OCI-LY7 (cell line): ENCODE results near the gene ASMTL. TPM values are rescaled to one million over a fixed set of nuclear protein-coding genes. Genes with fewer than 3 reads are reported as not detected.

Source experiments
- BruUV-seq: library from RNA; stranded (reverse); fragments of 400-500 nt; replicated peaks from 2 replicates; lab custom pipeline; 2021; lab: Mats Ljungman, UMichigan
- CTCF ChIA-PET: fragments of 300-600 bp; sonication (Branson Sonifier 250); formaldehyde crosslinking; loops from one replicate; lab custom pipeline; 2022; ENCODE audit warnings: antibody characterized with exemption; ENCODE audit not compliant: unreplicated experiment; lab: Charles Lee
- POLR2A ChIA-PET: fragments of 300-600 bp; sonication (Branson Sonifier 250); formaldehyde crosslinking; loops from one replicate; lab custom pipeline; 2022; ENCODE audit warnings: antibody characterized with exemption; lab: Charles Lee
- DNase-seq: peaks from one replicate; pipeline ENCODE4 v3.0.0-alpha.2; 2015; ENCODE audit warnings: low spot score
- H2AFZ ChIP-seq: fragments of 200-600 bp; sonication (generic), shearing (Covaris generic); 2 replicates; pipeline ENCODE4 v1.6.1; 2014; ENCODE audit warnings: mild to moderate bottlenecking, antibody characterized with exemption, low read length, moderate library complexity
- H3K27ac ChIP-seq: fragments of 200-600 bp; sonication (generic); 2 replicates; pipeline ENCODE4 v1.5.1; 2014; ENCODE audit warnings: mixed run types, low read depth, mild to moderate bottlenecking, moderate library complexity, low read length, inconsistent platforms; ENCODE audit not compliant: poor library complexity, severe bottlenecking
- H3K36me3 ChIP-seq: fragments of 200-600 bp; sonication (generic); 2 replicates; pipeline ENCODE4 v1.6.1; 2014; ENCODE audit warnings: mild to moderate bottlenecking, antibody characterized with exemption, low read length, moderate library complexity, mixed read lengths; ENCODE audit not compliant: insufficient read depth
- H3K4me1 ChIP-seq: fragments of 200-600 bp; sonication (generic); 2 replicates; pipeline ENCODE4 v1.5.1; 2014; ENCODE audit warnings: mild to moderate bottlenecking, low read length; ENCODE audit not compliant: insufficient read depth, poor library complexity, severe bottlenecking
- H3K4me2 ChIP-seq: fragments of 200-600 bp; sonication (generic); 2 replicates; pipeline ENCODE4 v1.6.1; 2014; ENCODE audit warnings: mild to moderate bottlenecking, low read length
- H3K4me3 ChIP-seq: fragments of 200-600 bp; sonication (generic); 2 replicates; pipeline ENCODE4 v1.5.1; 2014; ENCODE audit warnings: mild to moderate bottlenecking, low read depth, low read length; ENCODE audit not compliant: poor library complexity, severe bottlenecking
- H3K79me2 ChIP-seq: fragments of 200-600 bp; sonication (generic); 2 replicates; pipeline ENCODE4 v1.6.1; 2016; ENCODE audit warnings: low read depth, mild to moderate bottlenecking, low read length, moderate library complexity, mixed read lengths; ENCODE audit not compliant: insufficient read depth
- H3K9me2 ChIP-seq: fragments of 200-600 bp; sonication (generic); 2 replicates; pipeline ENCODE4 v1.6.1; 2016; ENCODE audit warnings: mild to moderate bottlenecking, low read length, mixed read lengths; ENCODE audit not compliant: insufficient read depth
- H3K9me3 ChIP-seq: fragments of 200-600 bp; sonication (generic); 2 replicates; pipeline ENCODE4 v1.6.1; 2014; ENCODE audit warnings: mild to moderate bottlenecking, mixed run types, low read length, mixed read lengths
- H4K20me1 ChIP-seq: fragments of 200-600 bp; sonication (generic); 2 replicates; pipeline ENCODE4 v1.6.1; 2014; ENCODE audit warnings: mild to moderate bottlenecking, antibody characterized with exemption, low read length, moderate library complexity, mixed read lengths; ENCODE audit not compliant: insufficient read depth
- EZH2phosphoT487 ChIP-seq: fragments of 200-600 bp; sonication (generic); IDR thresholded peaks from 2 replicates; pipeline ENCODE4 v1.6.1; 2018; ENCODE audit warnings: low read depth, borderline replicate concordance, mild to moderate bottlenecking, mixed run types, antibody characterized with exemption, low read length, moderate library complexity, mixed read lengths
- intact Hi-C: fragments of 100-400 bp; cut with micrococcal nuclease; formaldehyde crosslinking; loops from one replicate; pipeline ENCODE4 v1.10.0; 2022; ENCODE audit not compliant: unreplicated experiment
- total RNA-seq, 2 experiments: library from RNA; depleted of rRNA in 1 of 2; stranded (reverse); fragments of >200 nt in 1 of 2; shearing (Covaris generic) in 1 of 2; gene quantifications; 2 replicates each; pipeline ENCODE4 v1.2.3, GENCODE V29; 2014 to 2022
- TF ChIP-seq, protein P1 (sequence below): fragments of 200-600 bp; sonication (generic); conservative IDR thresholded peaks from 2 replicates; pipeline ENCODE4 v1.5.1; 2014; ENCODE audit warnings: mild to moderate bottlenecking, antibody characterized with exemption, low read length, moderate library complexity, mixed read lengths

ASMTL gene
- total RNA-seq, 2 experiments from 2014 or later = 17.2 to 37.0 TPM

DNA sequence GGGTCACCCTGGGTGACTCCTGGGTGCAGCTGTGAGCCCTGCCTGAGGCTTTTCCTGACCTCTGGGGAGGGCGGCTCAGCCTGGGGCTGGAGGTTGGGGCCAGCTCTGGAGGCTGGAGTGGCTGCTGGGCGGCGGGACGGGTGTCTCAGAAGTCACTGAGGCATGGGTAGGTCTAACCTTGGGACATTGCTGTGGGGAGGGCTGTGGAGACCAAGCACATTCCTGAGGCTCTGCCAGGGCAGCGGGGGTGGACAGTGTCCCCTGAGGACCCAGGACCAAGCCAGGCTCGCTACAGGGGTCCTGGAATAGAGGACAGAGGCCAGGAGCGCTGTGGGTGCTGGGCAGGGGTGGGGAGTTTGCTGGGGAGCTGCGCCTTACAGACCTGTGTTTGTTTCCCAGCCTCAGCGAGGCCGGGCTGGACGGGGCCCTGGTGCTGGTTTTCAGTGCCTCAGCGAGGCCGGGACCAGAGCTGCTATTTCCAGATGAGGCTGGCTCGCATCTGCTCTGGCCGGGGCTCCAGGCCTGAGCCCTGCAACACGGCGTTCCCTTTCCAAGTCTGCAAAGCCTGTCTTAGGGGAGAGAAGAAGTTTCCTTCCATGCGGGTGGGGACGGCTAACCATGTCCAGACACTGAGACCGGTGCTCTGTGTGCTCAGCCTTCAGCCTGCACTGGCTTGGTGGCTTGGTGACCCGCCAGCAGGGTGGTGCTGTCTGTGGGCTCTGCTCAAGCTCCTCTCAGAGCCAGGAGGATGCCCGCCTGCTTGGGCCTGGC lies 57.8 kb downstream of the ASMTL start:
- Histone ChIP-seq H3K9me3 (no peaks in the 10 kb centered on the region), H3K4me3 (peak overlapping the region; percentile 1), H2AFZ (no peak overlapping the region), H3K9me2 (no peaks in the 10 kb centered on the region), H3K79me2 (peaks cover 51% of the 10 kb centered on the region), H3K36me3 (peaks cover 72% of the 10 kb centered on the region), H4K20me1 (peaks cover 14% of the 10 kb centered on the region), H3K4me2 (peak overlapping the region; percentile 96), H3K27ac (no peak overlapping the region), H3K4me1 (peaks cover 27% of the 10 kb centered on the region)
- POLR2A ChIA-PET = no interaction called here
- CTCF ChIA-PET = no interaction called here
- no peak for TF ChIP-seq EZH2phosphoT487
- TF ChIP-seq, protein P1, sequence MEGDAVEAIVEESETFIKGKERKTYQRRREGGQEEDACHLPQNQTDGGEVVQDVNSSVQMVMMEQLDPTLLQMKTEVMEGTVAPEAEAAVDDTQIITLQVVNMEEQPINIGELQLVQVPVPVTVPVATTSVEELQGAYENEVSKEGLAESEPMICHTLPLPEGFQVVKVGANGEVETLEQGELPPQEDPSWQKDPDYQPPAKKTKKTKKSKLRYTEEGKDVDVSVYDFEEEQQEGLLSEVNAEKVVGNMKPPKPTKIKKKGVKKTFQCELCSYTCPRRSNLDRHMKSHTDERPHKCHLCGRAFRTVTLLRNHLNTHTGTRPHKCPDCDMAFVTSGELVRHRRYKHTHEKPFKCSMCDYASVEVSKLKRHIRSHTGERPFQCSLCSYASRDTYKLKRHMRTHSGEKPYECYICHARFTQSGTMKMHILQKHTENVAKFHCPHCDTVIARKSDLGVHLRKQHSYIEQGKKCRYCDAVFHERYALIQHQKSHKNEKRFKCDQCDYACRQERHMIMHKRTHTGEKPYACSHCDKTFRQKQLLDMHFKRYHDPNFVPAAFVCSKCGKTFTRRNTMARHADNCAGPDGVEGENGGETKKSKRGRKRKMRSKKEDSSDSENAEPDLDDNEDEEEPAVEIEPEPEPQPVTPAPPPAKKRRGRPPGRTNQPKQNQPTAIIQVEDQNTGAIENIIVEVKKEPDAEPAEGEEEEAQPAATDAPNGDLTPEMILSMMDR = no peak
- intact Hi-C loops = loop anchor here (5.0 kb wide), 2 partner anchors 148 to 188 kb away; no protein-coding TSS in a partner anchor
- BruUV-seq = no TSS peak
- no peak for DNase-seq

DNA sequence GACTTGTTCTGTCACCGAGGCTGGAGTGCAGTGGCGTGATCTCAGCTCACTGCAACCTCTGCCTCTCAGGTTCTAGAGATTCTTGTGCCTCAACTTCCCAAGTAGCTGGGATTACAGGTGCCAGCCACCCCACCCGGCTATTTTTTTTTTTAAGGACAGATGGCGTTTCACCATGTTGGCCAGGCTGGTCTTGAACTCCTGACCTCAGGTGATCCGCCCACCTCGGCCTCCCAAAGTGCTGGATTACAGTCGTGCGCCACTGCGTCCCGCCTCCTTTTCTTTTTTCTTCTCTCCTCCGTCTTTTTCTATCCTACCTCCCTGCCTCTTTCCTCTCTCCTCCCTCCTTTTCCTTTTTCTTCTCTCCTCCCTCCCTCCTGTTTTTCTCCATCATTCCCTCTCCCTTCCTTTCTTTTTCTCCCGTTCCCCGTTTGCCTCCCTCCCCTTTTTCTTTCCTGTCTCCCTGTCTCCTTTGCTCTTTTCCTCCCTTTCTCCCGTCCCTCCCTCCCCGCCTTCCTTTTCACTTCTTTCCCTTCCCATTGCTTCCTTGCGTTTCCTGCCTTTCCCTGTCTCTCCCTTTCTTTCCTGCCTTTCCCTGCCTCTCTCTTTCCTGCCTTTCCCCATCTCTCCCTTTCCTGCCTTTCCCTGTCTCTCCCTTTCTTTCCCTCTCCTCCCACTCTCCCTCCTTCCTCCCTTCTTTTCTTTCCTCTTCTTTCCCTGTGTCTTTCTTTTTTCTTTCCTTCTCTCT lies 58.7 kb downstream of the ASMTL start:
- no peak for DNase-seq
- ChIA-PET POLR2A (no interaction called here), CTCF (no interaction called here)
- H3K79me2 ChIP-seq = peaks cover 60% of the 10 kb centered on the region
- H3K9me3 ChIP-seq = no peaks in the 10 kb centered on the region
- H3K9me2 ChIP-seq = no peaks in the 10 kb centered on the region
- H2AFZ ChIP-seq = no peak overlapping the region
- peak overlapping the region; percentile 96 for H3K4me2 ChIP-seq
- intact Hi-C loops = loop anchor here (2.0 to 5.0 kb wide), 4 partner anchors 59 to 187 kb away; partner anchors contain the start of gene ASMTL
- peaks cover 72% of the 10 kb centered on the region for H3K36me3 ChIP-seq
- no peak overlapping the region for H3K27ac ChIP-seq
- BruUV-seq = no TSS peak
- TF ChIP-seq EZH2phosphoT487 = no peak
- TF ChIP-seq, protein P1 = no peak
- peaks cover 23% of the 10 kb centered on the region for H4K20me1 ChIP-seq
- H3K4me3 ChIP-seq = peak overlapping the region; percentile 99
- peaks cover 29% of the 10 kb centered on the region for H3K4me1 ChIP-seq
